SK-N-SH (cell line): ENCODE results near the gene ARHGAP20. TPM values are rescaled to one million over a fixed set of nuclear protein-coding genes. Genes with fewer than 3 reads are reported as not detected.

ENCODE experiments used
- CTCF ChIA-PET: fragments of 300-600, 350-600 bp; formaldehyde crosslinking; extraction: SDS; loops from one replicate; lab custom pipeline; 2021; lab: Yijun Ruan, JAX
- POLR2A ChIA-PET: fragments of 350-600 bp; sonication (Branson Sonifier 250); formaldehyde crosslinking; extraction: SDS; loops from one replicate; lab custom pipeline; 2020; ENCODE audit warnings: antibody characterized with exemption, inconsistent platforms; lab: Yijun Ruan, JAX
- DNase-seq: peaks from one replicate; pipeline ENCODE4 v3.0.0; 2012
- H2AFZ ChIP-seq: fragments of 200-600 bp; sonication (generic); 2 replicates; pipeline ENCODE4 v1.8.1; 2016; ENCODE audit warnings: antibody characterized with exemption, mild to moderate bottlenecking, low read depth
- H3F3A ChIP-seq: fragments of 200-600 bp; sonication (generic); replicated peaks from 2 replicates; pipeline ENCODE3; 2016; ENCODE audit warnings: antibody characterized with exemption, mild to moderate bottlenecking; ENCODE audit not compliant: insufficient read depth
- H3K27ac ChIP-seq, 2 experiments: fragments of 200-500 bp in 1 of 2; fragments of 200-600 bp in 1 of 2; sonication (Bioruptor generic) in 1 of 2; sonication (generic), shearing (Covaris generic) in 1 of 2; 2 replicates each; pipeline versions ENCODE4 v1.5.1 to v1.6.1; 2014 to 2016; ENCODE audit warnings: low read depth in 2 of 2, inconsistent platforms in 1 of 2, low read length in 1 of 2, mild to moderate bottlenecking in 1 of 2, mixed read lengths in 1 of 2
- H3K27me3 ChIP-seq: fragments of 200-600 bp; sonication (generic), shearing (Covaris generic); 2 replicates; pipeline ENCODE4 v1.6.1; 2016; ENCODE audit warnings: mixed run types; ENCODE audit not compliant: insufficient read depth
- H3K36me3 ChIP-seq, 2 experiments: fragments of 200-500 bp in 1 of 2; fragments of 200-600 bp in 1 of 2; sonication (Bioruptor generic) in 1 of 2; sonication (generic) in 1 of 2; replicated peaks in 1 of 2; 2 replicates each; pipeline versions ENCODE3 to v1.5.1; 2014 to 2016; ENCODE audit warnings: low read length in 1 of 2, mild to moderate bottlenecking in 1 of 2; ENCODE audit not compliant: insufficient read depth in 2 of 2, control insufficient read depth in 1 of 2
- H3K4me1 ChIP-seq, 2 experiments: fragments of 200-500 bp in 1 of 2; fragments of 200-600 bp in 1 of 2; sonication (Bioruptor generic) in 1 of 2; sonication (generic), shearing (Covaris generic) in 1 of 2; 2 replicates each; pipeline versions ENCODE4 v1.5.1 to v1.6.1; 2014 to 2016; ENCODE audit warnings: low read depth in 1 of 2, low read length in 1 of 2, mixed run types in 1 of 2; ENCODE audit not compliant: insufficient read depth in 2 of 2, control insufficient read depth in 1 of 2
- H3K4me2 ChIP-seq: fragments of 200-600 bp; sonication (generic), shearing (Covaris generic); 2 replicates; pipeline ENCODE4 v1.6.1; 2017; ENCODE audit warnings: mixed run types
- H3K4me3 ChIP-seq, 2 experiments: fragments of 200-500 bp in 1 of 2; fragments of 200-600 bp in 1 of 2; sonication (Bioruptor generic) in 1 of 2; sonication (generic), shearing (Covaris generic) in 1 of 2; 2 replicates each; pipeline versions ENCODE4 v1.5.1 to v1.8.1; 2014 to 2016; ENCODE audit warnings: low read depth in 2 of 2, inconsistent platforms in 1 of 2, low read length in 1 of 2, mild to moderate bottlenecking in 1 of 2, mixed read lengths in 1 of 2, moderate library complexity in 1 of 2
- H3K79me2 ChIP-seq: fragments of 200-600 bp; sonication (generic); 2 replicates; pipeline ENCODE4 v1.8.1; 2017; ENCODE audit warnings: mild to moderate bottlenecking; ENCODE audit not compliant: insufficient read depth
- H3K9ac ChIP-seq: fragments of 200-600 bp; sonication (generic); 2 replicates; pipeline ENCODE4 v1.6.1; 2017; ENCODE audit warnings: mixed run types
- H3K9me2 ChIP-seq: fragments of 200-600 bp; sonication (generic); 2 replicates; pipeline ENCODE4 v1.6.1; 2017; ENCODE audit warnings: mixed run types
- H3K9me3 ChIP-seq: fragments of 200-600 bp; sonication (generic); 2 replicates; pipeline ENCODE4 v1.6.1; 2017; ENCODE audit warnings: mixed run types, mild to moderate bottlenecking, moderate library complexity
- H4K20me1 ChIP-seq: fragments of 200-600 bp; sonication (generic); 2 replicates; pipeline ENCODE4 v1.6.1; 2017; ENCODE audit warnings: mild to moderate bottlenecking, mixed run types; ENCODE audit not compliant: insufficient read depth
- ELF1 ChIP-seq: IDR thresholded peaks from 2 replicates; pipeline ENCODE4 v1.4.0; 2012
- EP300 ChIP-seq, 2 experiments: IDR thresholded peaks; 2 replicates each; pipeline versions ENCODE4 v1.4.0 to v1.6.1; 2012; ENCODE audit warnings: borderline replicate concordance in 1 of 2, low read depth in 1 of 2, low read length in 1 of 2
- FOSL2 ChIP-seq: IDR thresholded peaks from 2 replicates; pipeline ENCODE4 v1.4.0; 2012; ENCODE audit warnings: low read depth, mild to moderate bottlenecking, moderate library complexity, borderline replicate concordance
- FOXJ3 ChIP-seq: sonication (generic); formaldehyde crosslinking; IDR thresholded peaks from 2 replicates; pipeline ENCODE4 v1.5.1; 2020; ENCODE audit warnings: mild to moderate bottlenecking, missing genetic modification reagents
- JUND ChIP-seq: IDR thresholded peaks from 2 replicates; pipeline ENCODE4 v1.4.0; 2012
- MEF2A ChIP-seq: IDR thresholded peaks from 2 replicates; pipeline ENCODE4 v1.4.0; 2012; ENCODE audit warnings: low read depth, borderline replicate concordance
- NFIC ChIP-seq: IDR thresholded peaks from 2 replicates; pipeline ENCODE4 v1.4.0; 2012; ENCODE audit warnings: borderline replicate concordance
- RAD21 ChIP-seq: IDR thresholded peaks from 2 replicates; pipeline ENCODE4 v1.6.1; 2012; ENCODE audit warnings: mild to moderate bottlenecking, low read length
- RCOR1 ChIP-seq: fragments of 150-350 bp; IDR thresholded peaks from 2 replicates; pipeline ENCODE4 v1.6.1; 2017; ENCODE audit warnings: antibody characterized with exemption, low read length
- RFX5 ChIP-seq: IDR thresholded peaks from 2 replicates; pipeline ENCODE4 v1.6.1; 2012; ENCODE audit warnings: mild to moderate bottlenecking, improper control_type of control experiment, low read length
- RXRA ChIP-seq: IDR thresholded peaks from 2 replicates; pipeline ENCODE4 v1.4.0; 2012; ENCODE audit warnings: low read depth, mild to moderate bottlenecking, borderline replicate concordance
- SMC3 ChIP-seq: IDR thresholded peaks from 2 replicates; pipeline ENCODE4 v1.6.1; 2012; ENCODE audit warnings: low read depth, low read length, improper control_type of control experiment
- TEAD4 ChIP-seq: IDR thresholded peaks from 2 replicates; pipeline ENCODE4 v1.4.0; 2012; ENCODE audit warnings: mild to moderate bottlenecking, borderline replicate concordance; ENCODE audit not compliant: insufficient read depth
- YY1 ChIP-seq: IDR thresholded peaks from 2 replicates; pipeline ENCODE4 v1.4.0; 2012; ENCODE audit warnings: low read depth, mild to moderate bottlenecking
- WGBS: methylation state at CpG from one replicate; pipeline ENCODE4 v1.1.6; 2017; ENCODE audit warnings: low lambda C conversion rate; 5-methylcytosine and 5-hydroxymethylcytosine counted together
- polyA plus RNA-seq, 3 experiments: library from polyadenylated mRNA; depleted of rRNA; stranded (reverse); fragments of >200 nt; gene quantifications; 2 replicates each; pipeline ENCODE4 v1.2.3, GENCODE V29; 2012
- TF ChIP-seq, protein P1 (sequence below): fragments of 150-350 bp; IDR thresholded peaks from 2 replicates; pipeline ENCODE4 v1.6.1; 2016; ENCODE audit warnings: mild to moderate bottlenecking, low read depth, low read length
- TF ChIP-seq, protein P2 (sequence below): IDR thresholded peaks from 2 replicates; pipeline ENCODE4 v1.4.0; 2012; ENCODE audit warnings: low read depth, borderline replicate concordance

ARHGAP20 gene
- polyA plus RNA-seq, 1 of the 3 experiments (the other 2 are of a cell fraction) = 0.76 TPM

DNA sequence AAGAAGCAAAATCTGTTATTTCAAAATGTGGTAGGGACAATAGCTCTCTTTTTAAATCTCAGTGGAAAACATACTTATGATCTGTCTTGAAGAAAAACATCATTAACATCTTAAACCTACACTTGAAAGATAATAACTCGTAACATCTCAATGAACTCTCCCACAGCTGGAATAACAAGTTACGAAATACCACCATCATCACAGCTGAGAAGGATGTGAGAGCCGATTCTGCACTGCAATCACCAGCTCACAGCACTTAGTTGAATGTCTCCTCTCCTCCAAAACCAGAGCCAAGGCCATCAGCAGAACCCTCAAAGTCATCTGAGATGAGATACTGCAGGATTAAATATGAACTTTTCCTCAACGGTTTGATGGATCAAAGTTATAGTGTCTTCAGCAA lies 124.3 kb downstream of the ARHGAP20 start:
- Histone ChIP-seq H3K27ac (no peak overlapping the region), H3K4me3 (no peak overlapping the region), H3K27me3 (no peaks in the 10 kb centered on the region), H3K9me2 (no peaks in the 10 kb centered on the region), H2AFZ (no peak overlapping the region), H3K36me3 (peaks cover 0 to 2% of the 10 kb centered on the region in 2 experiments), H3F3A (no peaks in the 10 kb centered on the region), H4K20me1 (no peaks in the 10 kb centered on the region), H3K4me1 (no peaks in the 10 kb centered on the region), H3K79me2 (no peaks in the 10 kb centered on the region), H3K9ac (no peak overlapping the region), H3K4me2 (no peak overlapping the region), H3K9me3 (no peaks in the 10 kb centered on the region)
- no peak for TF ChIP-seq FOSL2
- no peak for TF ChIP-seq RFX5
- TF ChIP-seq RCOR1 = no peak
- no peak for TF ChIP-seq JUND
- TF ChIP-seq ELF1 = no peak
- no peak for TF ChIP-seq RXRA
- TF ChIP-seq MEF2A = no peak
- TF ChIP-seq, protein P1, sequence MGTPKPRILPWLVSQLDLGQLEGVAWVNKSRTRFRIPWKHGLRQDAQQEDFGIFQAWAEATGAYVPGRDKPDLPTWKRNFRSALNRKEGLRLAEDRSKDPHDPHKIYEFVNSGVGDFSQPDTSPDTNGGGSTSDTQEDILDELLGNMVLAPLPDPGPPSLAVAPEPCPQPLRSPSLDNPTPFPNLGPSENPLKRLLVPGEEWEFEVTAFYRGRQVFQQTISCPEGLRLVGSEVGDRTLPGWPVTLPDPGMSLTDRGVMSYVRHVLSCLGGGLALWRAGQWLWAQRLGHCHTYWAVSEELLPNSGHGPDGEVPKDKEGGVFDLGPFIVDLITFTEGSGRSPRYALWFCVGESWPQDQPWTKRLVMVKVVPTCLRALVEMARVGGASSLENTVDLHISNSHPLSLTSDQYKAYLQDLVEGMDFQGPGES = no peak
- TF ChIP-seq RAD21 = no peak
- TF ChIP-seq EP300 (IDR thresholded peaks at IDR 0.05; ENCODE audit: borderline replicate concordance in 1 of 2, low read depth in 1 of 2, low read length in 1 of 2) = no peak
- no peak for TF ChIP-seq NFIC
- no peak for TF ChIP-seq SMC3
- TF ChIP-seq, protein P2, sequence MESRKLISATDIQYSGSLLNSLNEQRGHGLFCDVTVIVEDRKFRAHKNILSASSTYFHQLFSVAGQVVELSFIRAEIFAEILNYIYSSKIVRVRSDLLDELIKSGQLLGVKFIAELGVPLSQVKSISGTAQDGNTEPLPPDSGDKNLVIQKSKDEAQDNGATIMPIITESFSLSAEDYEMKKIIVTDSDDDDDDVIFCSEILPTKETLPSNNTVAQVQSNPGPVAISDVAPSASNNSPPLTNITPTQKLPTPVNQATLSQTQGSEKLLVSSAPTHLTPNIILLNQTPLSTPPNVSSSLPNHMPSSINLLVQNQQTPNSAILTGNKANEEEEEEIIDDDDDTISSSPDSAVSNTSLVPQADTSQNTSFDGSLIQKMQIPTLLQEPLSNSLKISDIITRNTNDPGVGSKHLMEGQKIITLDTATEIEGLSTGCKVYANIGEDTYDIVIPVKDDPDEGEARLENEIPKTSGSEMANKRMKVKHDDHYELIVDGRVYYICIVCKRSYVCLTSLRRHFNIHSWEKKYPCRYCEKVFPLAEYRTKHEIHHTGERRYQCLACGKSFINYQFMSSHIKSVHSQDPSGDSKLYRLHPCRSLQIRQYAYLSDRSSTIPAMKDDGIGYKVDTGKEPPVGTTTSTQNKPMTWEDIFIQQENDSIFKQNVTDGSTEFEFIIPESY = no peak
- no peak for TF ChIP-seq FOXJ3
- no peak for TF ChIP-seq YY1
- CTCF ChIA-PET = no interaction called here
- no peak for DNase-seq
- POLR2A ChIA-PET = no interaction called here
- WGBS = 24% methylated on average over 4 of the region's 4 CpGs

DNA sequence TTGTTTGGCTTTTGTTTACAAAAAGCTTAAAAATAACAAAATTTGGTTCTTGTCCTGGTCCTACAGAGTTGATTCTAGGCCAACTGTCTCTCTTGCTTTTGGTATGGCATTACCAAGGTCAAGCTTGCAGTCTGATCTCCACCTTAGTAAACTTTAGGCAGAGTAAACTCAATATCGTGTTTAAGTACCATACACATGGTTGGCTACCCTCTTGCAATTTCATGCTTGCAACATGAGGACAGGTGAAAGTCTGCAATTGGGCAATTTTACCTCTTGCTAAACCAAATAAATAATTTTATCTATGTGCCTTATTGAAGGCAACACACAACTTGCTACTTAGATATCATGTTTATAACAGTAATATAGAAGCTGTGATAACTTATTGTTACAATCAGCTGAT lies 125.1 kb downstream of the ARHGAP20 start:
- Histone ChIP-seq H3K4me1 (no peaks in the 10 kb centered on the region), H3K9me2 (no peaks in the 10 kb centered on the region), H3K4me3 (no peak overlapping the region), H3F3A (no peaks in the 10 kb centered on the region), H2AFZ (no peak overlapping the region), H3K9me3 (no peaks in the 10 kb centered on the region), H3K79me2 (no peaks in the 10 kb centered on the region), H3K36me3 (peaks cover 0 to 2% of the 10 kb centered on the region in 2 experiments), H3K9ac (no peak overlapping the region), H3K27ac (no peak overlapping the region), H4K20me1 (no peaks in the 10 kb centered on the region), H3K4me2 (no peak overlapping the region), H3K27me3 (no peaks in the 10 kb centered on the region)
- DNase-seq = no peak
- ChIA-PET CTCF (no interaction called here), POLR2A (no interaction called here)
- 92% methylated on average over 1 of the region's 1 CpG for WGBS
- no peak for TF ChIP-seq RCOR1
- TF ChIP-seq TEAD4 = no peak
